ENCODE measurements around the gene TAF5L. TPM values are rescaled to one million over a fixed set of nuclear protein-coding genes. Genes with fewer than 3 reads are reported as not detected.
A peak's percentile ranks its signal among the peaks of the same experiment; 100 is the strongest.

Gene TAF5L
- total RNA-seq, 1 donor from 2014 or later = 21.7 TPM

GRCh38 chr1:229578168-229579058 lies 47.5 kb downstream of the TAF5L start:
- intact Hi-C loops (cut with DNase I) = loop anchor here (1.0 kb wide), 1 partner anchor 15 kb away; no protein-coding TSS in a partner anchor
- H3K9me3 ChIP-seq = no peaks in the 10 kb centered on the region
- peak overlapping the region; percentile 53 to 59 for H3K27ac ChIP-seq
- H3K4me1 ChIP-seq = peaks cover 0 to 20% of the 10 kb centered on the region in 2 donors
- H3K36me3 ChIP-seq = no peaks in the 10 kb centered on the region
- no peaks in the 10 kb centered on the region for H3K27me3 ChIP-seq
- TF ChIP-seq, protein P1, sequence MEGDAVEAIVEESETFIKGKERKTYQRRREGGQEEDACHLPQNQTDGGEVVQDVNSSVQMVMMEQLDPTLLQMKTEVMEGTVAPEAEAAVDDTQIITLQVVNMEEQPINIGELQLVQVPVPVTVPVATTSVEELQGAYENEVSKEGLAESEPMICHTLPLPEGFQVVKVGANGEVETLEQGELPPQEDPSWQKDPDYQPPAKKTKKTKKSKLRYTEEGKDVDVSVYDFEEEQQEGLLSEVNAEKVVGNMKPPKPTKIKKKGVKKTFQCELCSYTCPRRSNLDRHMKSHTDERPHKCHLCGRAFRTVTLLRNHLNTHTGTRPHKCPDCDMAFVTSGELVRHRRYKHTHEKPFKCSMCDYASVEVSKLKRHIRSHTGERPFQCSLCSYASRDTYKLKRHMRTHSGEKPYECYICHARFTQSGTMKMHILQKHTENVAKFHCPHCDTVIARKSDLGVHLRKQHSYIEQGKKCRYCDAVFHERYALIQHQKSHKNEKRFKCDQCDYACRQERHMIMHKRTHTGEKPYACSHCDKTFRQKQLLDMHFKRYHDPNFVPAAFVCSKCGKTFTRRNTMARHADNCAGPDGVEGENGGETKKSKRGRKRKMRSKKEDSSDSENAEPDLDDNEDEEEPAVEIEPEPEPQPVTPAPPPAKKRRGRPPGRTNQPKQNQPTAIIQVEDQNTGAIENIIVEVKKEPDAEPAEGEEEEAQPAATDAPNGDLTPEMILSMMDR (IDR thresholded peaks at IDR 0.05) = peak in 1 of 3 experiments; percentile 36
- H3K4me3 ChIP-seq = peak overlapping the region; percentile 31 to 35
- DNase-seq (ENCODE audit: low spot score in 2 of 2) = no peak

DNA sequence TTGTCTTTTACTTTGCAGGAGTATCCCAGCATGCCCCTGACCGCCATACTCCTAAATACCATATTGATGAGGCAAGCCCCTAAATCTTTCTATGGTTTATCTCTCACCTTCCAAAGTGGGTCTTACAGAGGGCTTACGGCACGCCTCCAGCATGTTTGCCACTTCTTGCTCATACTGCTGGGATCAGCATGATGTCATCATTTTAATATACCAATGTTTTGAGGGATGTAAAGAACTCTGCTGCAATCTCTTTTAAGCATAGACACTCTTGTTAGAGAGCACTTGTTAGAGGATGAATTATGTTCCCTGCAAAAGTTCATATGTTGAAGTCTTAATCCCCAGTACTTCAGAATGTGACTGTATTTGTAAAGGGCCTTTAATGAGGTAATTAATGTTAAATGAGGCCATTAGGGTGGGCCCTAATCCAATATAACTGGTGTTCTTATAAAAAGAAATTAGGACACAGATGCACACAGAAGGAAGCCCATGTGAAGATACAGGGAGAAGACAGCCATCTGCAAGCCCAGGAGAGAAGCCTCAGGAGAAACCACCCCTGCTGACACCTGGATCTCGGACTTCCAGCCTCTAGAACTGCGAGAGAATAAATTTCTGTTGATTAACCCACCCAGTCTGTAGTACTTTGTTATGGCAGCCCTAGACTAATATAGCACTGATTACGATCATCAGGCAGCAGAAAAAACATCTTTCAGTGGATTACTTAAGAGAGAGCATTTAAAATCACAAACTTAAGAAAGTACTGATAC lies 51.1 kb downstream of the TAF5L start:
- intact Hi-C loops (cut with DNase I) = no loop called here
- no peak overlapping the region for H3K27ac ChIP-seq
- DNase-seq (ENCODE audit: low spot score in 2 of 2) = no peak
- peaks cover 0 to 15% of the 10 kb centered on the region in 2 donors for H3K4me1 ChIP-seq
- no peak overlapping the region for H3K4me3 ChIP-seq
- no peaks in the 10 kb centered on the region for H3K9me3 ChIP-seq
- no peaks in the 10 kb centered on the region for H3K36me3 ChIP-seq
- H3K27me3 ChIP-seq = no peaks in the 10 kb centered on the region
- TF ChIP-seq, protein P1 (IDR thresholded peaks at IDR 0.05) = no peak

DNA sequence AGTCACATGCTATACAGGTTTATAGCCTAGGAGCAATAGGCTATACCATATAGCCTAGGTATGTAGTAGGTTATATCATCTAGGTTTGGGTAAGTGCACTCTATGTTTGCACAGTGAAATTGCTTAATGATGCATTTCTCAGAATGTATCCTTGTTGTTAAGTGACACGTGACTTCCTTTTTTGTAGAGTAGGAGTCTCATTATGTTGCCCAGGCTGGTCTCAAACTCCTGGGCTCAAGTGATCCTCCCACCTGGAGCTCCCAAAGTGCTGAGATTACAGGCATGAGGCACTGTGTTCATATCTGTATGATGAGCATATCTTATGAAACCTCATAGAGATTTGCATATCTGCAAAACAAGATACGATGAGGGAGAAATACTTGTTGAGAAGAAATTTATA lies 53.6 kb downstream of the TAF5L start:
- no peak overlapping the region for H3K4me3 ChIP-seq
- intact Hi-C loops (cut with DNase I) = no loop called here
- H3K27ac ChIP-seq = no peak overlapping the region
- H3K9me3 ChIP-seq = no peaks in the 10 kb centered on the region
- TF ChIP-seq, protein P1 (IDR thresholded peaks at IDR 0.05) = no peak
- H3K27me3 ChIP-seq = no peaks in the 10 kb centered on the region
- H3K36me3 ChIP-seq = no peaks in the 10 kb centered on the region
- H3K4me1 ChIP-seq = peaks cover 0 to 3% of the 10 kb centered on the region in 2 donors
- no peak for DNase-seq (ENCODE audit: low spot score in 2 of 2)

DNA sequence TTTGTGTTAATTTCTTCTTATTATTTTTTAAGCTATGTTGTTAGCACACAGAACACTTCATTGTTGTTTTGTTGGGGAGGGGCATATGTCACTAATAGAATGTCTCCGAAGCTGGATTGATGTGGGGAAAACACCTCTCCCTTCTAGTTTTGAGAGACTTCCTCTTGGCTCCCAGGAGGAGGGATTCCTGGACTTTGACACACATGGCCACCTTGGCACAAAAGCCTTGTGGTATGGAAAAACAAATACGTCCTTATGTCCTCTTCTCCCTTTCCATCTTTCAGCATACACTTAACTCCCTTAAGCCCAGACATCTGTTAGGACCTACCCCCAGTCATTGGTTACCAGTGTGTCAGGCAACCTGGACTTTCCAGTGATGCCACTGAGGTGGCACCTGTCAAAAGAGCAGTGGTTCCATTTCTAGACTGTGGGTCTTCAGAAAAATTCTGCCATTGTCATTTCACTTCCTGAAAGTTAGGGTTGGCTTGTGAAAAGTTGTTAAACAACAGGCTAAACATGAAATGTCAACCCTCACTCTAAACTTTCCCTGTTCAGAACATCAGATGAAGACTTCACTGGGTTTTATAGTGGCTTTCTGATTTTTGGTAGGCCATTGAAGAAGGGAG lies 54.9 kb downstream of the TAF5L start:
- no peaks in the 10 kb centered on the region for H3K9me3 ChIP-seq
- peak overlapping the region in 1 of 2 donors; percentile 31 for H3K27ac ChIP-seq
- TF ChIP-seq, protein P1 (IDR thresholded peaks at IDR 0.05) = no peak
- no peak overlapping the region for H3K4me3 ChIP-seq
- intact Hi-C loops (cut with DNase I) = no loop called here
- no peaks in the 10 kb centered on the region for H3K36me3 ChIP-seq
- no peak for DNase-seq (ENCODE audit: low spot score in 2 of 2)
- H3K4me1 ChIP-seq = peaks cover 0 to 3% of the 10 kb centered on the region in 2 donors
- no peaks in the 10 kb centered on the region for H3K27me3 ChIP-seq

DNA sequence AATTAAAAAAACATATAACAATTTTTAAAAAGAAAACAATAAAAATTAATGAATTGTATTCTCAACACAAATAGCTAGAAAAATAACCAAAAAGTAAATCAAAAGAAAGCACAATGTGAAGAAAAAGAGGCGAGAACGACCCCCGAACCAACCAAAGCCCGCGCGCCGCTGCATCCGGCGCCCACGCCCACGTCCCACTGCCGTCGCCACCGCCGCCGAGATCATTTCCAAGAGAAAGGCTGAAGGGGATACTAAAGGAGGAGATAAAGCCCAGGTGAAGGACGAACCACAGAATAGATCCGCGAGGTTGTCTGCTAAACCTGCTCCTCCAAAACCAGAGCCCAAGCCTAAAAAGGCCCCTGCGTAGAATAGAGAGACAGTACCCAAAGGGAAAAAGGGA lies 55.6 kb downstream of the TAF5L start:
- TF ChIP-seq, protein P1 (IDR thresholded peaks at IDR 0.05) = no peak
- no peaks in the 10 kb centered on the region for H3K9me3 ChIP-seq
- H3K4me3 ChIP-seq = no peak overlapping the region
- intact Hi-C loops (cut with DNase I) = no loop called here
- DNase-seq (ENCODE audit: low spot score in 2 of 2) = no peak
- peaks cover 0 to 3% of the 10 kb centered on the region in 2 donors for H3K4me1 ChIP-seq
- no peaks in the 10 kb centered on the region for H3K36me3 ChIP-seq
- no peaks in the 10 kb centered on the region for H3K27me3 ChIP-seq
- H3K27ac ChIP-seq = peak overlapping the region in 1 of 2 donors; percentile 31
